Endothelial cell of umbilical vein (primary cell): Measurements from ENCODE around the gene CHID1. TPM values are rescaled to one million over a fixed set of nuclear protein-coding genes. Genes with fewer than 3 reads are reported as not detected.

Experiments used
- BruUV-seq: library from RNA; stranded (reverse); fragments of 400-500 nt; replicated peaks from 2 replicates; lab custom pipeline; 2021; lab: Mats Ljungman, UMichigan
- CTCF ChIA-PET: fragments of 300-600, 350-600 bp; sonication (Branson Sonifier 250); formaldehyde crosslinking; loops from one replicate; lab custom pipeline; 2021; ENCODE audit warnings: antibody characterized with exemption, inconsistent platforms; lab: Charles Lee
- POLR2A ChIA-PET: fragments of 300-600, 350-600 bp; sonication (Branson Sonifier 250); formaldehyde crosslinking; loops from one replicate; lab custom pipeline; 2021; ENCODE audit warnings: antibody characterized with exemption, inconsistent platforms; lab: Charles Lee
- DNase-seq: peaks from one replicate; pipeline ENCODE4 v3.0.0-alpha.2; 2011; ENCODE audit warnings: low read depth, low spot score
- FAIRE-seq: peaks from 2 replicates; lab custom pipeline; 2011; peaks lifted over from hg19 to GRCh38; lab: Jason Lieb, UNC
- H2AFZ ChIP-seq: 2 replicates; pipeline ENCODE4 v1.6.0; 2012; ENCODE audit warnings: low read depth, low read length, control low read depth, inconsistent platforms
- H3K27ac ChIP-seq: 2 replicates; pipeline ENCODE4 v1.5.1; 2011; ENCODE audit warnings: low read depth, mild to moderate bottlenecking, control low read depth, low read length, moderate library complexity; ENCODE audit not compliant: insufficient read depth
- H3K27me3 ChIP-seq, 2 experiments: 2 replicates each; pipeline versions ENCODE4 v1.6.0 to v1.6.1; 2011; ENCODE audit warnings: low read length in 2 of 2, mixed read lengths in 1 of 2; ENCODE audit not compliant: control insufficient read depth in 2 of 2, insufficient read depth in 2 of 2
- H3K36me3 ChIP-seq, 2 experiments: 2 replicates in 1 of 2; 3 replicates in 1 of 2; pipeline ENCODE4 v1.5.1; 2011; ENCODE audit warnings: low read length in 2 of 2, mild to moderate bottlenecking in 1 of 2, moderate library complexity in 1 of 2; ENCODE audit not compliant: control insufficient read depth in 2 of 2, insufficient read depth in 2 of 2; ENCODE audit errors: extremely low read depth in 1 of 2
- H3K4me1 ChIP-seq: 3 replicates; pipeline ENCODE4 v1.5.1; 2011; ENCODE audit warnings: mild to moderate bottlenecking, low read length; ENCODE audit not compliant: control insufficient read depth, insufficient read depth; ENCODE audit errors: extremely low read depth
- H3K4me2 ChIP-seq: 2 replicates; pipeline ENCODE4 v1.6.1; 2011; ENCODE audit warnings: low read length, control low read depth, mixed read lengths; ENCODE audit not compliant: insufficient read depth
- H3K4me3 ChIP-seq, 3 experiments: fragments of 200-600 bp in 1 of 3; sonication (generic), shearing (Covaris generic) in 1 of 3; replicated peaks in 1 of 3; 2 replicates each; pipeline ENCODE4 v1.5.1; 2011 to 2016; ENCODE audit warnings: control low read depth in 3 of 3, low read length in 3 of 3, mild to moderate bottlenecking in 2 of 3, inconsistent platforms in 1 of 3, low read depth in 1 of 3, moderate library complexity in 1 of 3; ENCODE audit not compliant: insufficient read depth in 1 of 3
- H3K79me2 ChIP-seq: 2 replicates; pipeline ENCODE4 v1.6.0; 2012; ENCODE audit warnings: low read length, inconsistent platforms; ENCODE audit not compliant: control insufficient read depth, insufficient read depth
- H3K9ac ChIP-seq: replicated peaks from 2 replicates; pipeline ENCODE3; 2011; ENCODE audit warnings: low read length, control low read depth; ENCODE audit not compliant: insufficient read depth; ENCODE audit errors: extremely low read depth
- H3K9me1 ChIP-seq: replicated peaks from 3 replicates; pipeline ENCODE4 v1.6.0; 2011; ENCODE audit warnings: mild to moderate bottlenecking, low read length; ENCODE audit not compliant: control insufficient read depth, insufficient read depth; ENCODE audit errors: extremely low read depth
- H3K9me3 ChIP-seq: replicated peaks from 2 replicates; pipeline ENCODE4 v1.5.1; 2012; ENCODE audit warnings: low read length, inconsistent platforms; ENCODE audit not compliant: control insufficient read depth, insufficient read depth
- H4K20me1 ChIP-seq: replicated peaks from 2 replicates; pipeline ENCODE3; 2011; ENCODE audit warnings: mild to moderate bottlenecking, low read length; ENCODE audit not compliant: control insufficient read depth, insufficient read depth; ENCODE audit errors: extremely low read depth
- CTCF ChIP-seq, 2 donors: IDR thresholded peaks; 1 replicate in 1 of 2; 2 replicates in 1 of 2; pipeline ENCODE4 v1.5.1; 2011; ENCODE audit warnings: low read length in 2 of 2, mild to moderate bottlenecking in 2 of 2, moderate library complexity in 2 of 2, control low read depth in 1 of 2, inconsistent platforms in 1 of 2, low read depth in 1 of 2; ENCODE audit not compliant: insufficient read depth in 1 of 2; ENCODE audit errors: extremely low read depth in 1 of 2
- EZH2 ChIP-seq: IDR thresholded peaks from 2 replicates; pipeline ENCODE4 v1.6.1; 2012; ENCODE audit warnings: borderline replicate concordance, low read depth, mild to moderate bottlenecking, moderate library complexity, low read length, inconsistent platforms; ENCODE audit not compliant: severe bottlenecking
- FOS ChIP-seq: IDR thresholded peaks from 2 replicates; pipeline ENCODE4 v1.6.1; 2011; ENCODE audit warnings: mild to moderate bottlenecking, low read length, moderate library complexity, borderline replicate concordance; ENCODE audit not compliant: insufficient read depth
- GATA2 ChIP-seq: IDR thresholded peaks from 2 replicates; pipeline ENCODE4 v1.7.0; 2011; ENCODE audit warnings: low read depth, mild to moderate bottlenecking, moderate library complexity, mixed read lengths, low read length; ENCODE audit not compliant: insufficient read length, insufficient read depth
- JUN ChIP-seq: IDR thresholded peaks from 2 replicates; pipeline ENCODE4 v1.6.1; 2011; ENCODE audit warnings: borderline replicate concordance, low read depth; ENCODE audit not compliant: insufficient read length, insufficient read depth
- MAX ChIP-seq: IDR thresholded peaks from 2 replicates; pipeline ENCODE4 v1.6.1; 2011; ENCODE audit not compliant: insufficient read depth, insufficient read length
- MYC ChIP-seq: IDR thresholded peaks from one replicate; pipeline ENCODE4 v1.6.1; 2011; ENCODE audit warnings: mild to moderate bottlenecking, low read depth, low read length
- POLR2A ChIP-seq: IDR thresholded peaks from 2 replicates; pipeline ENCODE4 v1.6.1; 2012; ENCODE audit warnings: low read depth, mild to moderate bottlenecking, control low read depth, low read length
- POLR2AphosphoS5 ChIP-seq: IDR thresholded peaks from 2 replicates; pipeline ENCODE4 v1.6.1; 2012; ENCODE audit warnings: low read depth, mild to moderate bottlenecking, control low read depth, low read length, moderate library complexity; ENCODE audit not compliant: insufficient read depth
- dilution Hi-C: fragments of 300-500 bp; cut with MboI; formaldehyde crosslinking; loops from one replicate; pipeline ENCODE4 v1.15.0; 2019; ENCODE audit warnings: low sequenced_read_pairs; ENCODE audit not compliant: extremely low pct_ligation_motif_present
- intact Hi-C: fragments of 100-400 bp; cut with micrococcal nuclease; formaldehyde crosslinking; loops from one replicate; pipeline ENCODE4 v1.10.0; 2022
- polyA plus RNA-seq, 4 experiments: library from polyadenylated mRNA; depleted of rRNA in 3 of 4; stranded (reverse) in 3 of 4; unstranded in 1 of 4; fragments of >200 nt; gene quantifications; 2 replicates each; pipeline versions ENCODE4 v1.2.1 to v1.2.3, GENCODE V29; 2011 to 2012; ENCODE audit warnings: missing spikeins in 1 of 4
- total RNA-seq: library from RNA; stranded (reverse); gene quantifications from 2 replicates; pipeline ENCODE4 v1.2.3, GENCODE V29; 2021

Gene CHID1
- total and polyA plus RNA-seq, 2 donors (not counting 3 experiments of a cell fraction or from before 2014, with no cell fraction given): 89.8 to 107 TPM

- CTCF ChIA-PET: interaction anchor here (1.3 to 2.9 kb wide), 4 partner anchors 10 to 29 kb away, joined by 3 to 19 read pairs (median 8); partner anchors contain the start of genes PIDD1, PNPLA2 and TSPAN4
- peaks cover 44% of the 10 kb centered on the region for H3K4me1 ChIP-seq
- H3K36me3 ChIP-seq: peaks cover 16 to 27% of the 10 kb centered on the region in 2 experiments
- TSS peak; percentile 11 for BruUV-seq
- peak overlapping the region; percentile 75 for H3K4me2 ChIP-seq
- H3K9me3 ChIP-seq: no peaks in the 10 kb centered on the region
- peak overlapping the region; percentile 79 for H3K27ac ChIP-seq
- no peaks in the 10 kb centered on the region for H4K20me1 ChIP-seq
- no peak for TF ChIP-seq POLR2A
- no peak for TF ChIP-seq MAX
- TF ChIP-seq GATA2: no peak
- no peak for TF ChIP-seq FOS
- no peak for TF ChIP-seq EZH2
- no peak for TF ChIP-seq JUN
- no peak for TF ChIP-seq CTCF (IDR thresholded peaks at IDR 0.05; ENCODE audit: extremely low read depth in 1 of 2, insufficient read depth in 1 of 2, low read depth in 1 of 2, low read length in 2 of 2)
- TF ChIP-seq MYC: no peak
- TF ChIP-seq POLR2AphosphoS5: no peak
- DNase-seq (peak; percentile 38), FAIRE-seq (peak; percentile 69)
- dilution Hi-C loops: no loop called here
- POLR2A ChIA-PET: interaction anchor here (0.8 to 3.3 kb wide), 4 partner anchors 10 to 37 kb away, joined by 3 to 25 read pairs (median 10); partner anchors contain the start of genes PNPLA2, POLR2L and TSPAN4
- no peak overlapping the region for H2AFZ ChIP-seq
- H3K4me3 ChIP-seq: peak overlapping the region; percentile 50 to 70 (median 67)
- peak overlapping the region; percentile 85 for H3K9ac ChIP-seq
- peaks cover 39% of the 10 kb centered on the region for H3K79me2 ChIP-seq
- no peaks in the 10 kb centered on the region for H3K27me3 ChIP-seq
- no peaks in the 10 kb centered on the region for H3K9me1 ChIP-seq
- intact Hi-C loops: loop anchor here (2.0 kb wide), 1 partner anchor 15 kb away; the partner anchor contains the start of gene PNPLA2
These were observed 76.7 kb downstream of the CHID1 start for GRCh38 chr11:833849-834311.
